Body of pancreas (tissue), 4 donors: ENCODE data around the gene WWOX.

Experiments used
- CTCF ChIP-seq, 7 experiments: fragments of 450-650 bp in 4 of 7; fragments of 200-600 bp in 3 of 7; sonication (generic) in 3 of 7; IDR thresholded peaks; one replicate each; pipeline ENCODE4 v1.5.1; 2016 to 2019; ENCODE audit warnings: antibody characterized with exemption in 7 of 7
- POLR2A ChIP-seq, 3 donors: fragments of 450-650 bp; IDR thresholded peaks; one replicate each; pipeline ENCODE4 v1.6.1; 2016; ENCODE audit warnings: antibody characterized with exemption in 3 of 3, mild to moderate bottlenecking in 2 of 3

GRCh38 chr16:78579020-78579419 lies 479.6 kb downstream of the WWOX start:
- TF ChIP-seq POLR2A (IDR thresholded peaks at IDR 0.05): no peak
- TF ChIP-seq CTCF (IDR thresholded peaks at IDR 0.05): no peak
